ENCODE results near the gene SALL4. TPM values are rescaled to one million over a fixed set of nuclear protein-coding genes. Genes with fewer than 3 reads are reported as not detected.

SALL4 gene
- total and polyA plus RNA-seq, 4 donors, result 0.06 to 3.8 (median 0.43) TPM

DNA sequence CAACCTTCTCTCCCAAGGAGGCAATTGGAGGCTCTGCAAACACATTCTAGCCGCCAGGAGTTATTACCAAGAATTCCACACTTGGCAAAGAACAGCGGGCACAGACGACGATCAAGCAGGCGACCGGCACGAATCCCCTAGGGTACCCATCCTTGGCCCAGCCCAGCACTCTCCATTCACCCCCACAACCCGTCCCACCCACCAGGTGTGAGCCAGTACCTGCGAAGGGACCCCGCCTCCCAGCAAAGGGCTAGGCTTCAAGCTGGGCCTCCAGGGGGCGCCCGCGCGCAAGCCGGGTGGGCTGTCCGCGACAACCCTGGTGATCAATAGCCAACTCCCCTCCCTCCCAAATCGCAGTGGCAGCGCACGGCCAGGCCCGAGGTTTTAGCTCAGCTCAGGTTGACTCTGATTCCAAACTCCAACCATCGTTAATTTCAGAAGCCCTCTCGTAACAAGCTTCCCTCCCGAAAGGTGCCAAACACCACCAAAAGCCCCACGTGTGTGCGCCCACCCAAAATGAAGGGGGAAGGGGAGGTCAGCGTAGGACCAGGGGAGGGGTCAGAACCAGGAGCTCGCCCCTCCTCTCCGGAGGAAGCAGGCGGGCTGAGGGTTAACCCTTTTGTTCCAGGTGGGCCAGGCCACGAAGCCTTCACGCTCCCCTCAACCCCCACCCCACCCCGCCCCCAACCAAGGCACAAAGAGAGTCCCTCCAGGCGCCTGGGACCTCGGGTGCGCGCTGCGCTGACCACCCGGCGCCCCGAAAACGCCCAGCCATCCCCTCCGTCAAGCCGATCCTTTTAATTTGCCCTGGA, 2.1 kb downstream of the SALL4 start:
- TF ChIP-seq, protein P1, sequence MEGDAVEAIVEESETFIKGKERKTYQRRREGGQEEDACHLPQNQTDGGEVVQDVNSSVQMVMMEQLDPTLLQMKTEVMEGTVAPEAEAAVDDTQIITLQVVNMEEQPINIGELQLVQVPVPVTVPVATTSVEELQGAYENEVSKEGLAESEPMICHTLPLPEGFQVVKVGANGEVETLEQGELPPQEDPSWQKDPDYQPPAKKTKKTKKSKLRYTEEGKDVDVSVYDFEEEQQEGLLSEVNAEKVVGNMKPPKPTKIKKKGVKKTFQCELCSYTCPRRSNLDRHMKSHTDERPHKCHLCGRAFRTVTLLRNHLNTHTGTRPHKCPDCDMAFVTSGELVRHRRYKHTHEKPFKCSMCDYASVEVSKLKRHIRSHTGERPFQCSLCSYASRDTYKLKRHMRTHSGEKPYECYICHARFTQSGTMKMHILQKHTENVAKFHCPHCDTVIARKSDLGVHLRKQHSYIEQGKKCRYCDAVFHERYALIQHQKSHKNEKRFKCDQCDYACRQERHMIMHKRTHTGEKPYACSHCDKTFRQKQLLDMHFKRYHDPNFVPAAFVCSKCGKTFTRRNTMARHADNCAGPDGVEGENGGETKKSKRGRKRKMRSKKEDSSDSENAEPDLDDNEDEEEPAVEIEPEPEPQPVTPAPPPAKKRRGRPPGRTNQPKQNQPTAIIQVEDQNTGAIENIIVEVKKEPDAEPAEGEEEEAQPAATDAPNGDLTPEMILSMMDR (IDR thresholded peaks at IDR 0.05; ENCODE audit: control extremely low read depth, extremely low read depth), result peak; percentile 8
- Histone ChIP-seq H3K9me3 (ENCODE audit: control insufficient read depth in 4 of 4, insufficient read depth in 3 of 4, low read length in 3 of 4) (no peaks in the 10 kb centered on the region), H3K36me3 (ENCODE audit: control insufficient read depth in 4 of 4, insufficient read depth in 4 of 4, low read length in 4 of 4) (no peaks in the 10 kb centered on the region), H3K4me1 (ENCODE audit: control insufficient read depth in 5 of 5, insufficient read depth in 5 of 5, low read length in 5 of 5) (peaks cover 7 to 45% (median 10%) of the 10 kb centered on the region in 5 donors), H3K9ac (ENCODE audit: insufficient read depth in 1 of 2, low read length in 2 of 2) (peak overlapping the region; percentile 59 to 88), H3K4me3 (no peak overlapping the region), H3K27ac (ENCODE audit: low read depth in 1 of 2, low read length in 1 of 2) (no peak overlapping the region), H3K27me3 (ENCODE audit: control insufficient read depth in 3 of 3, insufficient read depth in 3 of 3, low read length in 2 of 3) (no peaks in the 10 kb centered on the region)
- 1% methylated on average over 42 to 44 of the region's 44 CpGs for WGBS, 2 donors
- ATAC-seq (ENCODE audit: insufficient read depth, low FRiP score) (peak; percentile 62), DNase-seq (peak; percentile 87 to 92 (median 90))

DNA sequence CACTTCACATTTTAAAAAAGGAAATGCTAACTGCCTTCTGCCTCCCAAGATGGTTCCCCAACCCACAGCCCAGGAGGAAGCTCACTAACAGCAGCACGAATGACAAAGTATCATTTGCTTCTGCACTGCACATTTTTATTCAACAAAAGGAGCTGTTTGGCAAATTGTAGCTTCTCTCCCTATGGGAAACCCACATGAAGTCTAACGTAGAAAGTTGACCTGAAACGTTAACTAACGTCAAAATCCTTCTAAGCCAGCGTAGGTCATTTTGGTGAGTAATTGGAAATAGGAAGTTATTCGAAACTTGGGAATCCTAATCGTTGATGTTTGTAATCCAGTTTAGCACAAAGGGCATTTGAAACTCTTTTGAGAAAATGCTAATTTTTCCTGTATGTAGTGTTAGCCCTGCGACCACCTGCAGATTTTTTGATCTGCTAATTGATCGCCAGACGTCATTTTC, 2.9 kb downstream of the SALL4 start:
- TF ChIP-seq, protein P1 (IDR thresholded peaks at IDR 0.05; ENCODE audit: control extremely low read depth, extremely low read depth), result no peak
- WGBS, 2 donors, result 14 to 33% methylated on average over 10 of the region's 10 CpGs
- no peaks in the 10 kb centered on the region for H3K36me3 ChIP-seq (ENCODE audit: control insufficient read depth in 4 of 4, insufficient read depth in 4 of 4, low read length in 4 of 4)
- no peak overlapping the region for H3K4me3 ChIP-seq
- H3K4me1 ChIP-seq (ENCODE audit: control insufficient read depth in 5 of 5, insufficient read depth in 5 of 5, low read length in 5 of 5), result peaks cover 7 to 45% (median 10%) of the 10 kb centered on the region in 5 donors
- H3K9me3 ChIP-seq (ENCODE audit: control insufficient read depth in 4 of 4, insufficient read depth in 3 of 4, low read length in 3 of 4), result no peaks in the 10 kb centered on the region
- DNase-seq (peak in 2 of 3 donors; percentile 27 to 40), ATAC-seq (ENCODE audit: insufficient read depth, low FRiP score) (no peak)
- H3K27ac ChIP-seq (ENCODE audit: low read depth in 1 of 2, low read length in 1 of 2), result no peak overlapping the region
- no peaks in the 10 kb centered on the region for H3K27me3 ChIP-seq (ENCODE audit: control insufficient read depth in 3 of 3, insufficient read depth in 3 of 3, low read length in 2 of 3)
- peak overlapping the region in 1 of 2 donors; percentile 62 for H3K9ac ChIP-seq (ENCODE audit: insufficient read depth in 1 of 2, low read length in 2 of 2)

DNA sequence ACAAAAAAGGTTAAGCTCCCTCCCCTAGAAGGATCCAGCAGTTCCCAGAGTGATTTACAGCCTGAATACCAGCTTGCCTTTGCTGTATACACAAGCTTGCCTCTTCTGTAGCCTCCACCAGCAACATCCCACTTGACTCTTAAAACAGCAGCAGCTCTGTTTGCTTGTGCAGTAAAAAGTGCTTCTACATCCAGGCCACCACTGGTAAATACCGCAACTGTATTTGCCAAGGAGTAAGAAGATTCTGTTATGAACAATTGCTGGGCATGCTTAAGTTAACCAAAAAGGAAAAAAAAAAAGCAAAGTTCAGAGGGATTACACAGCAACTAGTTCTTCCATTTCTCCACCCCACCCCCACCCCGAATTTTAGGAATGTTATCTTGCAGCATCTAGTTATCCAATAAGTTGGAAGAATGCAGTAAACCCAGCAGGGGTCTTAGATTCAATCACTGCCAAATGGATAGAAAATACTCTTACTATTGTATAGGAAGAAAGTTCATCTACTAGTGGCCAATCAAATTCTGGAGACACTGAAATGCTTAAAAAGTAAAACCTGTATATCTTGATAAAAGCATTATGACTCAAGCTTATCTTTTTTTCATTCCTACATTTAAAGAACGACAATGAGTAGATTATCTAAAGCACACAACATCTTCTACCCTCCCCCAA, 4.8 kb downstream of the SALL4 start:
- DNase-seq (peak in 2 of 3 donors; percentile 57 to 58), ATAC-seq (ENCODE audit: insufficient read depth, low FRiP score) (no peak)
- Histone ChIP-seq H3K4me3 (no peak overlapping the region), H3K4me1 (ENCODE audit: control insufficient read depth in 5 of 5, insufficient read depth in 5 of 5, low read length in 5 of 5) (peaks cover 7 to 56% (median 14%) of the 10 kb centered on the region in 5 donors), H3K27me3 (ENCODE audit: control insufficient read depth in 3 of 3, insufficient read depth in 3 of 3, low read length in 2 of 3) (no peaks in the 10 kb centered on the region), H3K9ac (ENCODE audit: insufficient read depth in 1 of 2, low read length in 2 of 2) (no peak overlapping the region), H3K36me3 (ENCODE audit: control insufficient read depth in 4 of 4, insufficient read depth in 4 of 4, low read length in 4 of 4) (no peaks in the 10 kb centered on the region), H3K27ac (ENCODE audit: low read depth in 1 of 2, low read length in 1 of 2) (no peak overlapping the region), H3K9me3 (ENCODE audit: control insufficient read depth in 4 of 4, insufficient read depth in 3 of 4, low read length in 3 of 4) (no peaks in the 10 kb centered on the region)
- TF ChIP-seq, protein P1 (IDR thresholded peaks at IDR 0.05; ENCODE audit: control extremely low read depth, extremely low read depth), result no peak
- 49 to 70% methylated on average over 3 of the region's 3 CpGs for WGBS, 2 donors
